Activated CD4-positive, alpha-beta T cell treated with anti-CD3 and anti-CD28 coated beads, Interleukin-2, Interleukin-4, amounts not matched to agents 100 ng/mL and 50 ng/mL, durations not matched to agents 16 hours and 8 hours (primary cell): Measurements from ENCODE around the gene MED16.

ENCODE experiments used
- DNase-seq: peaks from one replicate; pipeline ENCODE4 v3.0.0-alpha.2; 2020; ENCODE audit warnings: low spot score

The MED16 gene

GRCh38 chr19:928471-929202 is 35.6 kb upstream of the MED16 start:
- no peak for DNase-seq

GRCh38 chr19:927780-928401 is 34.9 kb upstream of the MED16 start:
- DNase-seq: no peak

GRCh38 chr19:927351-927779 is 34.4 kb upstream of the MED16 start:
- no peak for DNase-seq

- no peak for DNase-seq
These were observed 33.8 kb upstream of the MED16 start for GRCh38 chr19:926589-927350.

GRCh38 chr19:926323-926588 is 33.3 kb upstream of the MED16 start:
- no peak for DNase-seq

- DNase-seq: peak; percentile 75
These were observed 32.7 kb upstream of the MED16 start, which contains the start of gene ARID3A for GRCh38 chr19:925526-926322. ARID3A (plus strand) TSS chr19:926035; CDS start chr19:929529, 3,494 bp downstream.

- peak; percentile 82 for DNase-seq
These were observed 32.1 kb upstream of the MED16 start for GRCh38 chr19:925087-925525.

GRCh38 chr19:924553-925086 is 31.6 kb upstream of the MED16 start:
- no peak for DNase-seq

GRCh38 chr19:920051-920864 is 27.3 kb upstream of the MED16 start:
- DNase-seq: peak; percentile 54

- no peak for DNase-seq
These were observed 26.4 kb upstream of the MED16 start for GRCh38 chr19:919199-920050.

- DNase-seq: peak; percentile 44
These were observed 25.7 kb upstream of the MED16 start for GRCh38 chr19:918481-919198.

GRCh38 chr19:918152-918437 is 25.1 kb upstream of the MED16 start:
- no peak for DNase-seq

- no peak for DNase-seq
These were observed 24.6 kb upstream of the MED16 start, which contains the start of gene KISS1R for GRCh38 chr19:917323-918151. KISS1R (plus strand) TSS chr19:917333; CDS start chr19:917503, 170 bp downstream.

GRCh38 chr19:916645-917322 is 23.8 kb upstream of the MED16 start:
- DNase-seq: no peak

GRCh38 chr19:913080-913748 is 20.2 kb upstream of the MED16 start, which contains the start of gene R3HDM4:
R3HDM4 (minus strand) TSS chr19:913219; CDS start chr19:913157, 62 bp downstream.
- peak; percentile 77 for DNase-seq

GRCh38 chr19:912181-913079 is 19.4 kb upstream of the MED16 start:
- no peak for DNase-seq
